Cardiac fibroblast (primary cell): ENCODE measurements around the gene SHISA6.

Experiments
- DNase-seq, 2 donors: peaks; one replicate each; pipeline versions ENCODE4 v3.0.0 to v3.0.0-alpha.2; 2010; ENCODE audit warnings: low read depth in 2 of 2
- H3K4me3 ChIP-seq, 2 donors: replicated peaks in 1 of 2; 1 replicate in 1 of 2; 2 replicates in 1 of 2; pipeline ENCODE4 v1.5.1; 2011; ENCODE audit warnings: low read depth in 2 of 2, low read length in 2 of 2, mild to moderate bottlenecking in 2 of 2, moderate library complexity in 1 of 2
- CTCF ChIP-seq: IDR thresholded peaks from one replicate; pipeline ENCODE4 v1.5.1; 2011; ENCODE audit warnings: low read depth, mild to moderate bottlenecking, low read length, inconsistent platforms

SHISA6 gene

GRCh38 chr17:11539637-11540036, 298.6 kb downstream of the SHISA6 start:
- H3K4me3 ChIP-seq, result no peak overlapping the region
- DNase-seq, result no peak
- TF ChIP-seq CTCF, result no peak

- no peak for DNase-seq
- TF ChIP-seq CTCF, result no peak
- H3K4me3 ChIP-seq, result no peak overlapping the region
Measured at GRCh38 chr17:11545002-11545401, 304.0 kb downstream of the SHISA6 start.

- H3K4me3 ChIP-seq, result no peak overlapping the region
- no peak for DNase-seq
- TF ChIP-seq CTCF, result no peak
Measured at GRCh38 chr17:11545696-11546095, 304.7 kb downstream of the SHISA6 start.

- no peak for DNase-seq
- no peak overlapping the region for H3K4me3 ChIP-seq
- TF ChIP-seq CTCF, result no peak
Measured at GRCh38 chr17:11547853-11548252, 306.8 kb downstream of the SHISA6 start.

GRCh38 chr17:11548398-11548797, 307.4 kb downstream of the SHISA6 start:
- no peak for TF ChIP-seq CTCF
- no peak for DNase-seq
- H3K4me3 ChIP-seq, result no peak overlapping the region

GRCh38 chr17:11550431-11550830, 309.4 kb downstream of the SHISA6 start:
- H3K4me3 ChIP-seq, result no peak overlapping the region
- no peak for DNase-seq
- no peak for TF ChIP-seq CTCF

- DNase-seq, result no peak
- no peak for TF ChIP-seq CTCF
- H3K4me3 ChIP-seq, result no peak overlapping the region
Measured at GRCh38 chr17:11551442-11551841, 310.4 kb downstream of the SHISA6 start.
